Measurements from ENCODE around the gene STIMATE. TPM values are rescaled to one million over a fixed set of nuclear protein-coding genes. Genes with fewer than 3 reads are reported as not detected.

Gene STIMATE
- total and polyA plus RNA-seq, 2 of the 4 experiments (the other 2 are of a cell fraction) = 10.6 to 17.8 TPM

DNA sequence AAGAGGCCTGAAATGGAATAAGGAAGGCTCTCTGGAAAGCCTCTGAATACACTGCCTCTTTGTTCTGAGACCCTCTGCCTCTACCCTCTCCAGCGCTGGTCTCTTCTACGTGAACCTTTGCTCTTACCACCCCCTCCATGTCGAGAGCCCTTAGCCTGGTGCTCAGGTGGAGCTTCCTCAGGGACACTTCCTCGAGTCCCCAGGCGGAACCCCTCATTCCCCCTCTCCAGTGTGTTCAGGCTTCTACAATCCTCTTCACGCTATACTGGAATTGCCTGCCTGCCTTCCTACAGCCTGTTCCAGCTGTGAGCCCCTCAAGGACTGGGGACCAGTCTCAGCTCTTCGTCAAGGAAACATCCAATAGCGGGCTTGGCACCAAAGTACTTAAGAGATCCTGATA, 7.4 kb downstream of the STIMATE start:
- H4K91ac ChIP-seq (ENCODE audit: insufficient read depth, low read depth, low read length) = no peak overlapping the region
- in situ Hi-C loops (cut with MboI; ENCODE audit: low sequenced_read_pairs) (no loop called here), intact Hi-C loops (cut with micrococcal nuclease) (no loop called here), dilution Hi-C loops (cut with HindIII; ENCODE audit: low sequenced_read_pairs, unreplicated experiment) (no loop called here)
- H2BK20ac ChIP-seq (ENCODE audit: low read depth, low read length) = no peak overlapping the region
- H2AFZ ChIP-seq (replicated peaks; ENCODE audit: low read length, poor library complexity) = no peak overlapping the region
- no peak overlapping the region for H3K4me3 ChIP-seq (ENCODE audit: insufficient read depth, low read depth, low read length)
- H2AK9ac ChIP-seq (replicated peaks; ENCODE audit: low read depth, low read length, poor library complexity) = no peak overlapping the region
- H3K14ac ChIP-seq (replicated peaks; ENCODE audit: low read depth, low read length) = no peak overlapping the region
- no peak for ATAC-seq (ENCODE audit: low read depth)
- H3K4me1 ChIP-seq (ENCODE audit: control insufficient read depth, insufficient read depth, low read length) = peaks cover 16% of the 10 kb centered on the region
- peaks cover 7% of the 10 kb centered on the region; the same call in 1 of the 2 replicates for H4K20me1 ChIP-seq (ENCODE audit: insufficient read depth, low read length)
- H2BK15ac ChIP-seq (ENCODE audit: low read depth, low read length) = no peak overlapping the region
- no peak overlapping the region for H2BK5ac ChIP-seq (ENCODE audit: low read depth, low read length, poor library complexity, severe bottlenecking)
- H3K27me3 ChIP-seq (ENCODE audit: control insufficient read depth, insufficient read depth, low read length) = no peaks in the 10 kb centered on the region
- ChIA-PET POLR2A (ENCODE audit: unreplicated experiment) (no interaction called here), CTCF (interaction anchor here (0.6 kb wide), 1 partner anchor 9 kb away, joined by 3 read pairs; no protein-coding TSS in a partner anchor)
- 90% methylated on average over 6 of the region's 8 CpGs; no CpG with 5 or more reads in 1 of the 2 experiments for WGBS, 2 experiments (ENCODE audit: extremely low coverage in 2 of 2, insufficient read length in 1 of 2)
- no peak for DNase-seq
- H3K23ac ChIP-seq (ENCODE audit: low read depth, low read length) = no peak overlapping the region
- H4K5ac ChIP-seq (ENCODE audit: low read depth, low read length) = no peak overlapping the region
- peaks cover 45 to 79% of the 10 kb centered on the region in 2 experiments for H3K79me1 ChIP-seq (ENCODE audit: low read depth in 1 of 2, low read length in 2 of 2)
- no peaks in the 10 kb centered on the region for H3K9me3 ChIP-seq (ENCODE audit: control insufficient read depth, insufficient read depth, low read length)
- H3K18ac ChIP-seq (ENCODE audit: low read depth, low read length) = no peak overlapping the region
- peaks cover 31% of the 10 kb centered on the region for H3K9me1 ChIP-seq (ENCODE audit: insufficient read depth, low read length)
- peaks cover 2% of the 10 kb centered on the region; the same call in 1 of the 2 replicates for H3K36me3 ChIP-seq (ENCODE audit: control insufficient read depth, insufficient read depth, low read length)
- no peak overlapping the region for H3K4me2 ChIP-seq (ENCODE audit: low read depth, low read length)
- no peak overlapping the region for H3K4ac ChIP-seq (ENCODE audit: low read depth, low read length)
- H3K56ac ChIP-seq (ENCODE audit: extremely low read depth, insufficient read depth, low read length) = no peak overlapping the region
- H2AK5ac ChIP-seq (ENCODE audit: low read depth, low read length) = no peak overlapping the region
- H2BK120ac ChIP-seq (ENCODE audit: low read depth, low read length) = no peak overlapping the region
- no peak overlapping the region for H4K8ac ChIP-seq (ENCODE audit: low read depth in 2 of 2, low read length in 2 of 2)
- H3K9ac ChIP-seq (ENCODE audit: low read depth, low read length) = no peak overlapping the region
- H3K27ac ChIP-seq (ENCODE audit: insufficient read depth, low read length) = no peak overlapping the region
- BruUV-seq (replicated peaks) = no TSS peak
- no peak for TF ChIP-seq POLR2A (IDR thresholded peaks at IDR 0.05; ENCODE audit: low read depth, low read length)
- TF ChIP-seq, protein P1, sequence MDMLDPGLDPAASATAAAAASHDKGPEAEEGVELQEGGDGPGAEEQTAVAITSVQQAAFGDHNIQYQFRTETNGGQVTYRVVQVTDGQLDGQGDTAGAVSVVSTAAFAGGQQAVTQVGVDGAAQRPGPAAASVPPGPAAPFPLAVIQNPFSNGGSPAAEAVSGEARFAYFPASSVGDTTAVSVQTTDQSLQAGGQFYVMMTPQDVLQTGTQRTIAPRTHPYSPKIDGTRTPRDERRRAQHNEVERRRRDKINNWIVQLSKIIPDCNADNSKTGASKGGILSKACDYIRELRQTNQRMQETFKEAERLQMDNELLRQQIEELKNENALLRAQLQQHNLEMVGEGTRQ (IDR thresholded peaks at IDR 0.05; ENCODE audit: low read depth, low read length) = no peak

All from IMR-90 (cell line).